Fibroblast of lung (primary cell): ENCODE data around the gene TMEM178A.

Source experiments
- EZH2 ChIP-seq: IDR thresholded peaks from 2 replicates; pipeline ENCODE4 v1.5.1; 2012; ENCODE audit warnings: low read length, control low read depth, mild to moderate bottlenecking; ENCODE audit errors: missing control alignments
- TF ChIP-seq, protein P1 (sequence below), 2 donors: IDR thresholded peaks in 1 of 2; conservative IDR thresholded peaks in 1 of 2; 1 replicate in 1 of 2; 2 replicates in 1 of 2; pipeline ENCODE4 v1.5.1; 2011 to 2012; ENCODE audit warnings: low read length in 2 of 2, control low read depth in 1 of 2, inconsistent platforms in 1 of 2, low read depth in 1 of 2, mild to moderate bottlenecking in 1 of 2

DNA sequence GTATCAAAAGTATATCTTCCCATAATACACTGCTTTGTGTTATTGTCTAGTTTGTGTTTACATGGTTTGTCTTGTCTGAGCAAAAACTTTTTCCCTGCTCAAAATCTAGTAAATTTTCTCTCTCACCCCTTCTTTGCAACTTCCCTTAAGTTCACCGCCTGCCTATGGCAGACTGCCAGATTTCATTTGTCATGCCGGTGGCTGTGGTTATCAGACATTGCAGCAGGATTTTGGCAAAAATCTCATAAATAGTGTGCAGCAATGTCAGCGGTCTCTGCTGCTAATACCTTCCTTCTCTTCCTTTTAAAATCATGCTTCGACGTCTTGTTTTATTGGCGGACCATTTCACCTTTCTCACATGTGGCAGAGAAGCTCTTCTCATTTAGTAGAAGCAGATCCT, 45.6 kb upstream of the TMEM178A start:
- TF ChIP-seq, protein P1, sequence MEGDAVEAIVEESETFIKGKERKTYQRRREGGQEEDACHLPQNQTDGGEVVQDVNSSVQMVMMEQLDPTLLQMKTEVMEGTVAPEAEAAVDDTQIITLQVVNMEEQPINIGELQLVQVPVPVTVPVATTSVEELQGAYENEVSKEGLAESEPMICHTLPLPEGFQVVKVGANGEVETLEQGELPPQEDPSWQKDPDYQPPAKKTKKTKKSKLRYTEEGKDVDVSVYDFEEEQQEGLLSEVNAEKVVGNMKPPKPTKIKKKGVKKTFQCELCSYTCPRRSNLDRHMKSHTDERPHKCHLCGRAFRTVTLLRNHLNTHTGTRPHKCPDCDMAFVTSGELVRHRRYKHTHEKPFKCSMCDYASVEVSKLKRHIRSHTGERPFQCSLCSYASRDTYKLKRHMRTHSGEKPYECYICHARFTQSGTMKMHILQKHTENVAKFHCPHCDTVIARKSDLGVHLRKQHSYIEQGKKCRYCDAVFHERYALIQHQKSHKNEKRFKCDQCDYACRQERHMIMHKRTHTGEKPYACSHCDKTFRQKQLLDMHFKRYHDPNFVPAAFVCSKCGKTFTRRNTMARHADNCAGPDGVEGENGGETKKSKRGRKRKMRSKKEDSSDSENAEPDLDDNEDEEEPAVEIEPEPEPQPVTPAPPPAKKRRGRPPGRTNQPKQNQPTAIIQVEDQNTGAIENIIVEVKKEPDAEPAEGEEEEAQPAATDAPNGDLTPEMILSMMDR (conservative IDR thresholded peaks at IDR 0.05 in 1 of 2, IDR thresholded peaks at IDR 0.05 in 1 of 2; ENCODE audit: low read depth in 1 of 2, low read length in 2 of 2), result no peak
- no peak for TF ChIP-seq EZH2
